GM12891 (cell line): ENCODE data around the gene DET1.
"Not testable (repeated sequence)": the region's sequence is repeated elsewhere in the genome, so short reads cannot be mapped to it uniquely, and the experiment has no call there.

Experiments
- DNase-seq: peaks from one replicate; pipeline ENCODE4 v3.0.0; 2011; ENCODE audit warnings: low spot score; ENCODE audit not compliant: insufficient read length
- FAIRE-seq: peaks from 2 replicates; lab custom pipeline; 2011; peaks lifted over from hg19 to GRCh38; lab: Jason Lieb, UNC
- PAX5 ChIP-seq: IDR thresholded peaks from 2 replicates; pipeline ENCODE4 v1.6.1; 2011; ENCODE audit warnings: low read length, moderate library complexity, mild to moderate bottlenecking; ENCODE audit not compliant: insufficient read depth, severe bottlenecking
- POLR2A ChIP-seq: IDR thresholded peaks from 2 replicates; pipeline ENCODE4 v1.6.1; 2011; ENCODE audit warnings: low read depth, low read length, control low read depth
- POLR2AphosphoS5 ChIP-seq: IDR thresholded peaks from 2 replicates; pipeline ENCODE4 v1.6.1; 2011; ENCODE audit warnings: low read depth, low read length, control low read depth
- POU2F2 ChIP-seq: IDR thresholded peaks from 2 replicates; pipeline ENCODE4 v1.6.1; 2011; ENCODE audit warnings: low read depth, mild to moderate bottlenecking, control low read depth, low read length, moderate library complexity
- SPI1 ChIP-seq: IDR thresholded peaks from 2 replicates; pipeline ENCODE4 v1.6.1; 2011; ENCODE audit warnings: low read depth, low read length, control low read depth
- TAF1 ChIP-seq: IDR thresholded peaks from 2 replicates; pipeline ENCODE4 v1.6.1; 2011; ENCODE audit warnings: low read depth, low read length, control low read depth

The DET1 gene

GRCh38 chr15:88477904-88478303 lies 68.6 kb downstream of the DET1 start:
- FAIRE-seq = no peak
- DNase-seq = no peak
- TF ChIP-seq POLR2AphosphoS5 (no peak), POLR2A (no peak), SPI1 (no peak)

DNA sequence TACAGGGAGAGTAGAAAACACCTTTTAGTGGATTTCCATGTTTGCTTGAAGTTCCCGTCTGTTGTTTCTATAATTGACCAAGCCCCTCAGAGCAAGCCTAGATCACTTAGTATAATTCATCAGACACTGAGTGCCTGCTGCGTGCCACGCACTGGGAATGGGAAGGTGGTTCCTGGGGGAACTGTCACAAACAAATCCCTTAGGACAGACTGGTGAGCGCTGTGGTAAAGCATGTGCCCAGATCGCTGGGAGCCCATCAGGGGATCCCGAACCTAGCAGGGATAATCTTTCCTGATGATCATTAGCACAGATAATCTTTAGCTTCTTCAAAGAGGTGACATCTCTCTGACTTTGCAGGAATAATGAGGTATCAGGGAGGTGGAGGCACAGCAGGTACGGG lies 69.4 kb downstream of the DET1 start:
- FAIRE-seq (no peak), DNase-seq (no peak)
- TF ChIP-seq POLR2A (no peak), SPI1 (no peak), POU2F2 (no peak), TAF1 (no peak)

GRCh38 chr15:88476635-88477060 lies 69.8 kb downstream of the DET1 start:
- no peak for DNase-seq
- no peak for TF ChIP-seq POLR2A
- TF ChIP-seq SPI1 = no peak
- no peak for TF ChIP-seq TAF1
- no peak for TF ChIP-seq POLR2AphosphoS5
- TF ChIP-seq PAX5 = no peak
- TF ChIP-seq POU2F2 = no peak
- peak; percentile 13 for FAIRE-seq

DNA sequence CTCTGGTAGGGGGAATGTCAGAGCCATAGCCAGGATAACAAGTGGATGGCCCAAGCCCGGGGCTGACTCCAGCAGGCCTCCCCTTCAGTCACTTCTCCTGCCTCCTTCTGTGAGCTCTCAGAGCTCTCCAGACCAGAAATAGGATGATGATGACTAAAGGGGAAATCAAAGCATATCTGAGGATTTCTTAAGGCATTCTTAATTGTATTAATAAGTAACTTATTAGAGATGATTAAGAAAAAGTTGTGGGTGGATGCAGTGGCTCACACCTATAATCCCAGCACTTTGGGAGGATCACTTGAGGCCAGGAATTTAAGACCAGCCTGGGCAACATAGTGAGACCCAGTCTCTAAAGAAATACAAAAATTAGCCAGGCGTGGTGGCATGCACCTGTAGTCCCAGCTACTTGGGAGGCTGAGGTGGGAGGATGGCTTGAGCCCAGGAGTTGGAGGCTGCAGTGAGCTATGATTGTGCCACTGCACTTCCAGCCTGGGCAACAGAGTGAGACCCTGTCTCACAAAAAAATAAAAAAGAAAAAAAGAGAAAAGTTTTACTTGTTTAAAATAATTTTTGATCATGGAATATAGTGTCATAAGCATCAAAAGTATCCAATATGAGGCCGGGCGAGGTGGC lies 72.7 kb downstream of the DET1 start:
- DNase-seq, FAIRE-seq: not testable (repeated sequence)

- no peak for FAIRE-seq
Observed at GRCh38 chr15:88472225-88472624, 74.3 kb downstream of the DET1 start.

GRCh38 chr15:88470625-88471372 lies 75.7 kb downstream of the DET1 start:
- TF ChIP-seq POLR2AphosphoS5 (no peak), POLR2A (no peak), SPI1 (no peak), POU2F2 (no peak), PAX5 (no peak), TAF1 (no peak)
- FAIRE-seq = no peak
- DNase-seq = no peak

More at GRCh38 chr15:88472225-88472624, 74.3 kb downstream of the DET1 start:
- no peak for DNase-seq
- no peak for TF ChIP-seq POLR2AphosphoS5
- no peak for TF ChIP-seq PAX5
- TF ChIP-seq POU2F2 = no peak

DNA sequence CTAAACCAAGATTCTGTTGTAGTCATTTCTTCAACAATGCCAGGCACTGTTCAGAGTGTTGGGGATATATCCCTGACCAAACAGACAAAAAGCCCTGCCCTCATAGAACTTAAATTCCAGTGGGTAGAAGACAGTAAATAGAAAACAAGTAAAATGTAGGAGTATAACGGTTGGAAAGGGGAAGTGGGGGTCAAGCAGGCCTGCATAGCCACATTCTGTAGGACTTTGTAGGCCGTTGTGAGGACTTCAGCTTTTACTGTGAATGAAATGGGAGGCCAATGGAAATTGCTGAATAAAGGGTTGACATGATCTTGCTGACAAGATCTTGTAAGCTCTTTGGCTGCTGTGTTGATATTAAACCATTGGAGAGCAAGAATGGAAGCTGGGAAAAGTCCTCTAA lies 77.2 kb downstream of the DET1 start:
- TF ChIP-seq TAF1 (no peak), SPI1 (no peak), POLR2AphosphoS5 (no peak), POU2F2 (no peak), POLR2A (no peak), PAX5 (no peak)
- no peak for DNase-seq
- no peak for FAIRE-seq

GRCh38 chr15:88468721-88469120 lies 77.8 kb downstream of the DET1 start:
- not testable (repeated sequence) for DNase-seq, FAIRE-seq

DNA sequence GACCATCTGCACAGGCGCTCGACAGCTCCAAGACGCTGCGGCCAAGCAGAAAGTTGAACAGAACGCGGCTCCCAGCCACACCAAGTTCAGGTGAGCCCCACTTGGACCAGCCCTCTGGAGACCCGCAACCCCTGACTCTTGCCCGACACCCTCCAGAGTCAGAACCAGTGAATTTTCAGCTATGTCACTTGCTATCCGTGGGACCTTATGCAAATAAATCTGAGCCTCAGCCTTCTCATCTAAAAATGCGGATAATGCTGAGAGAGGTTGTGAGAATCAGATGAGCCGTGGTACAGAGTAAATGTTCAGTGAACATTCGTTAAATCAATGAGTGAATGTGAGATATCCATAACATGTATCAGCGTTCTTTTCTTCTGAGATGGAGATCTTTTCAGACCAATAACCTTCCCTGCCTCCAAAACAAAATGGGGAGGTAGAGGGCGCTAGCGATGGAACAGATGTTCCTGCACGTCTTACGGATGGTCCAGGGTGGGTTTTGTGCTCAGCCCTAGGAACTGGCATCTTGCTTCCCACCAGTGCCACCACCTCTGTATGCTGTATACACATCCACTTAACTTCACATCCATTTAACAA lies 78.4 kb downstream of the DET1 start:
- DNase-seq (no peak), FAIRE-seq (peak; percentile 45)

GRCh38 chr15:88467073-88467934 lies 79.2 kb downstream of the DET1 start, which contains the start of the genes MRPL46 and MRPS11:
Gene MRPL46 (minus strand): TSS chr15:88467388. CDS start chr15:88467377, 11 bp downstream.
Gene MRPS11 (plus strand): TSS chr15:88467708. CDS start chr15:88467718, 10 bp downstream.
- DNase-seq (peak; percentile 75), FAIRE-seq (peak; percentile 81)
- peak; percentile 95 for TF ChIP-seq TAF1
- no peak for TF ChIP-seq PAX5
- peak; percentile 33; the same call in 1 of the 2 replicates for TF ChIP-seq POU2F2
- peak; percentile 89 for TF ChIP-seq POLR2A
- TF ChIP-seq POLR2AphosphoS5 = peak; percentile 86
- no peak for TF ChIP-seq SPI1

More for the DNA sequence above, 78.4 kb downstream of the DET1 start:
- no peak; the same call in 1 of the 2 replicates for TF ChIP-seq TAF1
- TF ChIP-seq POU2F2 = no peak
- TF ChIP-seq POLR2A = no peak
- TF ChIP-seq SPI1 = no peak
- TF ChIP-seq POLR2AphosphoS5 = no peak
- no peak for TF ChIP-seq PAX5
